Measurements from ENCODE around the gene SCUBE3.

GRCh38 chr6:35213298-35213791 lies 411 bp upstream of the SCUBE3 start:
- TF ChIP-seq, protein P1, sequence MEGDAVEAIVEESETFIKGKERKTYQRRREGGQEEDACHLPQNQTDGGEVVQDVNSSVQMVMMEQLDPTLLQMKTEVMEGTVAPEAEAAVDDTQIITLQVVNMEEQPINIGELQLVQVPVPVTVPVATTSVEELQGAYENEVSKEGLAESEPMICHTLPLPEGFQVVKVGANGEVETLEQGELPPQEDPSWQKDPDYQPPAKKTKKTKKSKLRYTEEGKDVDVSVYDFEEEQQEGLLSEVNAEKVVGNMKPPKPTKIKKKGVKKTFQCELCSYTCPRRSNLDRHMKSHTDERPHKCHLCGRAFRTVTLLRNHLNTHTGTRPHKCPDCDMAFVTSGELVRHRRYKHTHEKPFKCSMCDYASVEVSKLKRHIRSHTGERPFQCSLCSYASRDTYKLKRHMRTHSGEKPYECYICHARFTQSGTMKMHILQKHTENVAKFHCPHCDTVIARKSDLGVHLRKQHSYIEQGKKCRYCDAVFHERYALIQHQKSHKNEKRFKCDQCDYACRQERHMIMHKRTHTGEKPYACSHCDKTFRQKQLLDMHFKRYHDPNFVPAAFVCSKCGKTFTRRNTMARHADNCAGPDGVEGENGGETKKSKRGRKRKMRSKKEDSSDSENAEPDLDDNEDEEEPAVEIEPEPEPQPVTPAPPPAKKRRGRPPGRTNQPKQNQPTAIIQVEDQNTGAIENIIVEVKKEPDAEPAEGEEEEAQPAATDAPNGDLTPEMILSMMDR (IDR thresholded peaks at IDR 0.05), result no peak
- TF ChIP-seq POLR2A (IDR thresholded peaks at IDR 0.05), result no peak

Data from body of pancreas (tissue), 4 donors.